ENCODE measurements around the gene BCDIN3D. TPM values are rescaled to one million over a fixed set of nuclear protein-coding genes. Genes with fewer than 3 reads are reported as not detected.

Gene BCDIN3D
- total and polyA plus RNA-seq, 9 of the 15 experiments (the other 6 are each of a cell fraction or from before 2014, with no cell fraction given), result 3.7 to 6.9 (median 5.6) TPM

DNA sequence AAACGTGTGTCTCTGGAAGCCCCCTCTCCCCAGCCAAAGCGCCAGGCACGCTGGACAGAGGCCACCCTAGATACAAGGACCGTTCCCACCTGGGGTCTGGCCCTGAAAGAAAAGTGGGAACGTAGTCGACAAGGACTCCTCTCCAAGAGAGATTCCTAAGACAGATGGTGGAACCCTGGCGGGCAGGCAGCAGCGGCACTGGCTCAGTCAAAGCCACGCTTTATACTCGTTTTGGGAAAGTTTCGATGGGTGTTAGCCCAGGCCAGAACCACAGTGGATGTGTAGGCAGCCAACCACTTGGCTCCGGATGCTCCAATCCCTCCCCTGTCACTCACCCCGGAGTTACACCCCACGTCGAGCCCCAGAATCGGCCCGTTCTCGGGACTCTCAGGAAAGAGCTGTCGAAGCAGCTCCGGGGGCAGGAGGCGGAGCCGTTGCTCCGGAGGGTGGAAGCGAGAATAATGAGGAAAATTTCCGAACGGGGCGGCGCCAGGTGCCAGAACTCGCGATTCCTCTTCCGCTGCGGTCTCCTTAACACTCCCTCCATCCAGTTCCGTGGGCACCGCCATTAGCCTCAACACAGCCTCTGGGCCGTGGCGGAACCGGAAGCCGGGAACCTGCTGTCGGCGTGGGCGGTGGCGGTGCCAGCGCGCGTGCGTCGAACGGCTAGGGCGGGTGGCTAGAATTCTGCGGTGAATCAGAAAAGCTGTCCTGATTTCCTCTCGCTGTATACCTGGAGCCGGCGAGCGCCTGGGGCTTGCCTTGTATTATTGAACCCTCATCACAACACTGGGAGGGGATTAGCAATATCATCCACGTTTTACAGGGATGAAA lies at the start of gene BCDIN3D (continued):
- TF ChIP-seq, protein P1, sequence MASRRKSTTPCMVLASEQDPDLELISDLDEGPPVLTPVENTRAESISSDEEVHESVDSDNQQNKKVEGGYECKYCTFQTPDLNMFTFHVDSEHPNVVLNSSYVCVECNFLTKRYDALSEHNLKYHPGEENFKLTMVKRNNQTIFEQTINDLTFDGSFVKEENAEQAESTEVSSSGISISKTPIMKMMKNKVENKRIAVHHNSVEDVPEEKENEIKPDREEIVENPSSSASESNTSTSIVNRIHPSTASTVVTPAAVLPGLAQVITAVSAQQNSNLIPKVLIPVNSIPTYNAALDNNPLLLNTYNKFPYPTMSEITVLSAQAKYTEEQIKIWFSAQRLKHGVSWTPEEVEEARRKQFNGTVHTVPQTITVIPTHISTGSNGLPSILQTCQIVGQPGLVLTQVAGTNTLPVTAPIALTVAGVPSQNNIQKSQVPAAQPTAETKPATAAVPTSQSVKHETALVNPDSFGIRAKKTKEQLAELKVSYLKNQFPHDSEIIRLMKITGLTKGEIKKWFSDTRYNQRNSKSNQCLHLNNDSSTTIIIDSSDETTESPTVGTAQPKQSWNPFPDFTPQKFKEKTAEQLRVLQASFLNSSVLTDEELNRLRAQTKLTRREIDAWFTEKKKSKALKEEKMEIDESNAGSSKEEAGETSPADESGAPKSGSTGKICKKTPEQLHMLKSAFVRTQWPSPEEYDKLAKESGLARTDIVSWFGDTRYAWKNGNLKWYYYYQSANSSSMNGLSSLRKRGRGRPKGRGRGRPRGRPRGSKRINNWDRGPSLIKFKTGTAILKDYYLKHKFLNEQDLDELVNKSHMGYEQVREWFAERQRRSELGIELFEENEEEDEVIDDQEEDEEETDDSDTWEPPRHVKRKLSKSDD (conservative IDR thresholded peaks at IDR 0.05; ENCODE audit: low read length), result 0 out of 2 replicates have a peak, but pooled peaks have one; percentile 27
- TF ChIP-seq, protein P2, sequence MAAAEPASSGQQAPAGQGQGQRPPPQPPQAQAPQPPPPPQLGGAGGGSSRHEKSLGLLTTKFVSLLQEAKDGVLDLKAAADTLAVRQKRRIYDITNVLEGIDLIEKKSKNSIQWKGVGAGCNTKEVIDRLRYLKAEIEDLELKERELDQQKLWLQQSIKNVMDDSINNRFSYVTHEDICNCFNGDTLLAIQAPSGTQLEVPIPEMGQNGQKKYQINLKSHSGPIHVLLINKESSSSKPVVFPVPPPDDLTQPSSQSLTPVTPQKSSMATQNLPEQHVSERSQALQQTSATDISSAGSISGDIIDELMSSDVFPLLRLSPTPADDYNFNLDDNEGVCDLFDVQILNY (CRISPR knock-in tag; IDR thresholded peaks at IDR 0.05), result no peak
- TF ChIP-seq GABPA (tag; conservative IDR thresholded peaks at IDR 0.05; ENCODE audit: low read depth) (peak; percentile 95), KLF6 (CRISPR knock-in tag; IDR thresholded peaks at IDR 0.05; ENCODE audit: borderline replicate concordance) (peak; percentile 18; the same call in 1 of the 2 replicates), PHF8 (IDR thresholded peaks at IDR 0.05; ENCODE audit: borderline replicate concordance, low read length) (peak; percentile 88), ZNF175 (CRISPR knock-in tag; IDR thresholded peaks at IDR 0.05; ENCODE audit: low read depth) (0 out of 2 replicates have a peak, but pooled peaks have one; percentile 25), ESRRA (IDR thresholded peaks at IDR 0.05; ENCODE audit: borderline replicate concordance, low read depth) (peak; percentile 61; the same call in 1 of the 2 replicates), TEAD1 (CRISPR knock-in tag; IDR thresholded peaks at IDR 0.05) (peak; percentile 20 to 66; a peak in 1 of 4 replicates), KDM5B (IDR thresholded peaks at IDR 0.05; ENCODE audit: insufficient replicate concordance, low read depth, low read length) (peak; percentile 84), TRIM24 (IDR thresholded peaks at IDR 0.05) (peak in 1 of 2 experiments; percentile 60; a peak in 1 of 4 replicates), HNRNPH1 (optimal IDR thresholded peaks at IDR 0.05; ENCODE audit: low read depth, low read length) (no peak), PRPF4 (IDR thresholded peaks at IDR 0.05; ENCODE audit: insufficient read depth, low read depth, low read length, poor library complexity, severe bottlenecking) (no peak), POLR2B (IDR thresholded peaks at IDR 0.05; ENCODE audit: low read depth, partially characterized antibody) (peak; percentile 83), CCNT2 (IDR thresholded peaks at IDR 0.05; ENCODE audit: borderline replicate concordance, extremely low read depth, insufficient read length, low read depth, low read length) (peak; percentile 37), SUPT5H (IDR thresholded peaks at IDR 0.05) (peak; percentile 93)
- TF ChIP-seq, protein P3, sequence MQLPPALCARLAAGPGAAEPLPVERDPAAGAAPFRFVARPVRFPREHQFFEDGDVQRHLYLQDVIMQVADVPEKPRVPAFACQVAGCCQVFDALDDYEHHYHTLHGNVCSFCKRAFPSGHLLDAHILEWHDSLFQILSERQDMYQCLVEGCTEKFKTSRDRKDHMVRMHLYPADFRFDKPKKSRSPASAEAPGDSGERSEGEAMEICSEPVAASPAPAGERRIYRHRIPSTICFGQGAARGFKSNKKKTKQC (CRISPR knock-in tag; IDR thresholded peaks at IDR 0.05), result peak; percentile 32; the same call in 1 of the 2 replicates
- TF ChIP-seq, protein P4, sequence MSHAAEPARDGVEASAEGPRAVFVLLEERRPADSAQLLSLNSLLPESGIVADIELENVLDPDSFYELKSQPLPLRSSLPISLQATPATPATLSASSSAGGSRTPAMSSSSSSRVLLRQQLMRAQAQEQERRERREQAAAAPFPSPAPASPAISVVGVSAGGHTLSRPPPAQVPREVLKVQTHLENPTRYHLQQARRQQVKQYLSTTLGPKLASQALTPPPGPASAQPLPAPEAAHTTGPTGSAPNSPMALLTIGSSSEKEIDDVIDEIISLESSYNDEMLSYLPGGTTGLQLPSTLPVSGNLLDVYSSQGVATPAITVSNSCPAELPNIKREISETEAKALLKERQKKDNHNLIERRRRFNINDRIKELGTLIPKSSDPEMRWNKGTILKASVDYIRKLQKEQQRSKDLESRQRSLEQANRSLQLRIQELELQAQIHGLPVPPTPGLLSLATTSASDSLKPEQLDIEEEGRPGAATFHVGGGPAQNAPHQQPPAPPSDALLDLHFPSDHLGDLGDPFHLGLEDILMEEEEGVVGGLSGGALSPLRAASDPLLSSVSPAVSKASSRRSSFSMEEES (CRISPR knock-in tag; IDR thresholded peaks at IDR 0.05), result 0 out of 2 replicates have a peak, but pooled peaks have one; percentile 0
